Lung (tissue), 12 donors: ENCODE results near the gene RPP25. TPM values are rescaled to one million over a fixed set of nuclear protein-coding genes. Genes with fewer than 3 reads are reported as not detected.
A peak's percentile ranks its signal among the peaks of the same experiment; 100 is the strongest.
"Not testable (repeated sequence)": the region's sequence is repeated elsewhere in the genome, so short reads cannot be mapped to it uniquely, and the experiment has no call there.

Experiments
- ATAC-seq: fragments of 200-7000 bp; cut with Tn5 transposase; one replicate; pipeline ENCODE4 v1.9.1; 2020; ENCODE audit warnings: moderate number of reproducible peaks; ENCODE audit not compliant: insufficient read depth, low FRiP score
- DNase-seq, 3 donors: peaks; one replicate each; pipeline ENCODE4 v3.0.0-alpha.2; 2013 to 2017
- H3K27ac ChIP-seq, 2 donors: one replicate each; pipeline ENCODE4 v1.5.1; 2013; ENCODE audit warnings: mild to moderate bottlenecking in 2 of 2, moderate library complexity in 2 of 2, control low read depth in 1 of 2, inconsistent platforms in 1 of 2, low read depth in 1 of 2, low read length in 1 of 2
- H3K27me3 ChIP-seq, 3 donors: one replicate each; pipeline ENCODE4 v1.5.1; 2013; ENCODE audit warnings: low read length in 2 of 3; ENCODE audit not compliant: control insufficient read depth in 3 of 3, insufficient read depth in 3 of 3
- H3K36me3 ChIP-seq, 4 donors: one replicate each; pipeline ENCODE4 v1.5.1; 2013; ENCODE audit warnings: low read length in 4 of 4, mild to moderate bottlenecking in 1 of 4, moderate library complexity in 1 of 4; ENCODE audit not compliant: control insufficient read depth in 4 of 4, insufficient read depth in 4 of 4
- H3K4me1 ChIP-seq, 5 donors: one replicate each; pipeline ENCODE4 v1.5.1; 2013; ENCODE audit warnings: low read length in 5 of 5, mild to moderate bottlenecking in 2 of 5, moderate library complexity in 1 of 5; ENCODE audit not compliant: control insufficient read depth in 5 of 5, insufficient read depth in 5 of 5
- H3K4me3 ChIP-seq: one replicate; pipeline ENCODE4 v1.5.1; 2013; ENCODE audit warnings: mild to moderate bottlenecking, control low read depth, moderate library complexity
- H3K9ac ChIP-seq, 2 donors: one replicate each; pipeline ENCODE4 v1.5.1; 2013; ENCODE audit warnings: low read length in 2 of 2, control low read depth in 1 of 2; ENCODE audit not compliant: insufficient read depth in 1 of 2
- H3K9me3 ChIP-seq, 4 donors: one replicate each; pipeline ENCODE4 v1.5.1; 2013; ENCODE audit warnings: low read length in 3 of 4, mild to moderate bottlenecking in 1 of 4, moderate library complexity in 1 of 4; ENCODE audit not compliant: control insufficient read depth in 4 of 4, insufficient read depth in 3 of 4
- CTCF ChIP-seq: IDR thresholded peaks from 2 replicates; pipeline ENCODE4 v1.5.1; 2012; ENCODE audit warnings: mild to moderate bottlenecking; ENCODE audit errors: control extremely low read depth, extremely low read depth
- WGBS, 2 donors: extraction: QIAGEN DNeasy Blood & Tissue Kit; methylation state at CpG; one replicate each; pipeline ENCODE4 v1.1.7; 2013; 5-methylcytosine and 5-hydroxymethylcytosine counted together
- polyA plus RNA-seq, 2 donors: library from polyadenylated mRNA; stranded (reverse); fragments of 200-250 nt; gene quantifications; one replicate each; pipeline ENCODE4 v1.2.1, GENCODE V29; 2013
- total RNA-seq, 2 donors: library from RNA; depleted of rRNA in 1 of 2; stranded (reverse); fragments of >200 nt in 1 of 2; gene quantifications; one replicate each; pipeline ENCODE4 v1.2.1, GENCODE V29; 2014 to 2021
- donor health status: control.
- donor health status: control.
- donor health status: Bipolar disorder and iron deficiency.
- donor health status: healthy.
- donor health status: DM: yes; HTN: yes; CAD: no.

Gene RPP25
- total and polyA plus RNA-seq, 4 donors, result 3.8 to 15.7 (median 12.6) TPM

- H3K27me3 ChIP-seq, result no peaks in the 10 kb centered on the region
- no peaks in the 10 kb centered on the region for H3K9me3 ChIP-seq
- H3K36me3 ChIP-seq, result peaks cover 10 to 32% (median 17%) of the 10 kb centered on the region in 4 donors
- ATAC-seq, result no peak
- no peaks in the 10 kb centered on the region for H3K4me1 ChIP-seq
- 94 to 95% methylated on average over 3 of the region's 3 CpGs for WGBS, 2 donors
- no peak overlapping the region for H3K27ac ChIP-seq
- TF ChIP-seq CTCF, result no peak
- DNase-seq, result no peak
- H3K4me3 ChIP-seq, result no peak overlapping the region
- H3K9ac ChIP-seq, result no peak overlapping the region
These were observed 32.0 kb downstream of the RPP25 start for GRCh38 chr15:74924525-74924924.

- Histone ChIP-seq H3K4me1 (no peaks in the 10 kb centered on the region), H3K9me3 (no peaks in the 10 kb centered on the region), H3K27me3 (no peaks in the 10 kb centered on the region), H3K4me3 (no peak overlapping the region), H3K9ac (no peak overlapping the region), H3K27ac (no peak overlapping the region), H3K36me3 (peaks cover 14 to 41% (median 23%) of the 10 kb centered on the region in 4 donors)
- 56 to 63% methylated on average over 8 of the region's 8 CpGs for WGBS, 2 donors
- ATAC-seq (no peak), DNase-seq (peak in 1 of 3 donors; percentile 11)
- TF ChIP-seq CTCF, result no peak
These were observed 36.1 kb downstream of the RPP25 start for GRCh38 chr15:74920456-74920855.

- peaks cover 13 to 49% (median 26%) of the 10 kb centered on the region in 4 donors for H3K36me3 ChIP-seq
- no peak for TF ChIP-seq CTCF
These were observed 38.9 kb downstream of the RPP25 start for GRCh38 chr15:74917676-74918075.

GRCh38 chr15:74913799-74914198 is 42.8 kb downstream of the RPP25 start:
- H3K27me3 ChIP-seq, ATAC-seq, H3K9ac ChIP-seq, DNase-seq, H3K4me3 ChIP-seq, H3K27ac ChIP-seq, H3K9me3 ChIP-seq, H3K4me1 ChIP-seq: not testable (repeated sequence)
- peaks cover 9 to 31% (median 19%) of the 10 kb centered on the region in 4 donors for H3K36me3 ChIP-seq
- 97% methylated on average over 8 of the region's 8 CpGs for WGBS, 2 donors

More at GRCh38 chr15:74917676-74918075, 38.9 kb downstream of the RPP25 start:
- no peaks in the 10 kb centered on the region for H3K4me1 ChIP-seq
- no peak overlapping the region for H3K4me3 ChIP-seq
- H3K27me3 ChIP-seq, result no peaks in the 10 kb centered on the region
- DNase-seq (no peak), ATAC-seq (no peak)
- no peak overlapping the region for H3K9ac ChIP-seq
- WGBS, 2 donors, result 92 to 98% methylated on average over 6 of the region's 6 CpGs
- H3K9me3 ChIP-seq, result no peaks in the 10 kb centered on the region
- no peak overlapping the region for H3K27ac ChIP-seq
